Measurements from ENCODE around the gene ABHD11. TPM values are rescaled to one million over a fixed set of nuclear protein-coding genes. Genes with fewer than 3 reads are reported as not detected.
"Not testable (repeated sequence)": the region's sequence is repeated elsewhere in the genome, so short reads cannot be mapped to it uniquely, and the experiment has no call there.

Gene ABHD11, protein sequence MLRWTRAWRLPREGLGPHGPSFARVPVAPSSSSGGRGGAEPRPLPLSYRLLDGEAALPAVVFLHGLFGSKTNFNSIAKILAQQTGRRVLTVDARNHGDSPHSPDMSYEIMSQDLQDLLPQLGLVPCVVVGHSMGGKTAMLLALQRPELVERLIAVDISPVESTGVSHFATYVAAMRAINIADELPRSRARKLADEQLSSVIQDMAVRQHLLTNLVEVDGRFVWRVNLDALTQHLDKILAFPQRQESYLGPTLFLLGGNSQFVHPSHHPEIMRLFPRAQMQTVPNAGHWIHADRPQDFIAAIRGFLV
- 23.8 TPM for total RNA-seq

DNA sequence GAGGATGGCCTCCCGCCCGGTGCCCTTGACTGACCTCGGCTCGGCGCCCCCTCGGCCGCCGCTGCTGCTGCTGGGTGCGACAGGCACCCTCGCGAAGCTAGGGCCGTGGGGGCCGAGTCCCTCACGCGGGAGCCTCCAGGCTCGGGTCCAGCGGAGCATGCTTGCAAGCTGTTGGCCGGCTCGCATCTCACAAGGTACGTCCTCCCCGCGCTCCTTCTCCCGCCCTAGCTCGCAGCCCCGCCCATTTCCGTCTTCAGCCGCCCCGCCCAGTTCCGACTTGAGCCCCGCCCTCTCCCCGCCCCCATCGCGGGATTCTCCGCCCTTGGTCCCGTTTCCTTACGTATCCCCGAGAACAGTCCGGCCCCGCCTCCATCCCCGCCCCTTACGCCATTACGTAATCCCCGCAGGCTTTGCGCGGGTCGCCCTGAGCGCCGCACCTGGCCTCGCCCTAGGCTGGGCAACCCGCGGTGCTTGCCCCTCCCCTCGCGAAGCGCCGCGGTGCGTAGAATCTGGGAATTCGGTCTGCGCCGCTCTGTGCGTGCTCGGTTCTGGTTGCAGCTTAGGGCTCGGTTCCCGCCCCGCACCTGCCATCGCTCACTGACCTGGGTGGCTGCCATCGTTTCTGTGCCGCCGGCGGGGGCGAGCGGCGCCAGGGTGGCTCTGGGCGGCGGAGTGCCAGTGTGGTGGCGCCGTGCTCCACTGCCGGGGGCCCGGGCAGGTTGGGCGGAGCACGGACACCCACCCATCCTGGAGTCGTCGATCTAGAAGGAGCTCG lies at the start of gene ABHD11:
Gene ABHD11 (minus strand): TSS at position 191 of the 775 bp plus-strand sequence. CDS start 32 bp downstream, at position 159.
- Histone ChIP-seq H3K36me3 (peaks cover 0 to 16% of the 10 kb centered on the region in 2 donors), H3K9me3 (no peaks in the 10 kb centered on the region), H3K27me3 (no peaks in the 10 kb centered on the region), H3K4me3 (peak within 1 kb of the TSS; percentile 65), H3K27ac (peak within 1 kb of the TSS; percentile 93), H3K4me1 (peaks cover 28% of the 10 kb centered on the region)
- intact Hi-C loops (cut with DNase I) = no loop called here
- peak in 1 of 2 donors; percentile 98 for DNase-seq (ENCODE audit: extremely low spot score in 2 of 2)
- TF ChIP-seq POLR2AphosphoS5 (IDR thresholded peaks at IDR 0.05; ENCODE audit: insufficient read depth in 1 of 2, low read depth in 1 of 2) (peak; percentile 85 to 98), POLR2A (IDR thresholded peaks at IDR 0.05) (peak in 1 of 2 donors; percentile 78)
- TF ChIP-seq, protein P1, sequence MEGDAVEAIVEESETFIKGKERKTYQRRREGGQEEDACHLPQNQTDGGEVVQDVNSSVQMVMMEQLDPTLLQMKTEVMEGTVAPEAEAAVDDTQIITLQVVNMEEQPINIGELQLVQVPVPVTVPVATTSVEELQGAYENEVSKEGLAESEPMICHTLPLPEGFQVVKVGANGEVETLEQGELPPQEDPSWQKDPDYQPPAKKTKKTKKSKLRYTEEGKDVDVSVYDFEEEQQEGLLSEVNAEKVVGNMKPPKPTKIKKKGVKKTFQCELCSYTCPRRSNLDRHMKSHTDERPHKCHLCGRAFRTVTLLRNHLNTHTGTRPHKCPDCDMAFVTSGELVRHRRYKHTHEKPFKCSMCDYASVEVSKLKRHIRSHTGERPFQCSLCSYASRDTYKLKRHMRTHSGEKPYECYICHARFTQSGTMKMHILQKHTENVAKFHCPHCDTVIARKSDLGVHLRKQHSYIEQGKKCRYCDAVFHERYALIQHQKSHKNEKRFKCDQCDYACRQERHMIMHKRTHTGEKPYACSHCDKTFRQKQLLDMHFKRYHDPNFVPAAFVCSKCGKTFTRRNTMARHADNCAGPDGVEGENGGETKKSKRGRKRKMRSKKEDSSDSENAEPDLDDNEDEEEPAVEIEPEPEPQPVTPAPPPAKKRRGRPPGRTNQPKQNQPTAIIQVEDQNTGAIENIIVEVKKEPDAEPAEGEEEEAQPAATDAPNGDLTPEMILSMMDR (IDR thresholded peaks at IDR 0.05) = no peak

DNA sequence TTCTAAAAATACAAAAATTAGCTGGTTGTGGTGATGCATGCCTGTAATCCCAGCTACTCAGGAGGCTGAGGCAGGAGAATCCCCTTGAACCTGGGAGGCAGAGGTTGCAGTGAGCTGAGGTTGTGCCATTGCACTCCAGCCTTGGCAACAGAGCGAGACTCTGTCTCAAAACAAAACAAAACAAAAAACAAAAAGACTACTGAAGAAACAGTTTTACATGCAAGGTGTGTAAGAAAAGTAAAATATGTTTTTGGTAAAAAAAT lies 49.1 kb upstream of the ABHD11 start:
- H3K4me3 ChIP-seq; H3K36me3 ChIP-seq; H3K27me3 ChIP-seq; DNase-seq (ENCODE audit: extremely low spot score in 2 of 2); H3K4me1 ChIP-seq; H3K27ac ChIP-seq; intact Hi-C loops (cut with DNase I); H3K9me3 ChIP-seq: not testable (repeated sequence)

DNA sequence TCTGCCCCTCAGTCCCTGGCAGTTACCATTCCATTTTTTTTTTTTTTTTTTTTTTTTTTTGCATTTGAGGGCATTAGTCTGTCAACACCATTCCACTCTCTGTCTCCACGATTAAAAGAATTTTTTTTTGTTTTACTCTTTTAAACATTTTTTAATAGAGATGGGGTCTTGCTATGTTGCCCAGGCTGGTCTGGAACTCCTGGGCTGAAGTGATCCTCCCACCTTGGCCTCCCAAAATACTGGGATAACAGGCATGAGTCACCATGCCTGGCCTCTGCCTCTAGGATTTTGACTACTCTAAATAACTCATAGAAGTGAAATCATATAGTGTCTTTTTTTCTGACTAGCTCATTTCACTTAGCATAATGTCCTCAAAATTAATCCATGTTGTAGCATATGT lies 48.0 kb upstream of the ABHD11 start:
- TF ChIP-seq POLR2A (IDR thresholded peaks at IDR 0.05) (no peak), POLR2AphosphoS5 (IDR thresholded peaks at IDR 0.05; ENCODE audit: insufficient read depth in 1 of 2, low read depth in 1 of 2) (no peak)
- TF ChIP-seq, protein P1 (IDR thresholded peaks at IDR 0.05) = no peak
- no peak overlapping the region for H3K27ac ChIP-seq
- no peaks in the 10 kb centered on the region for H3K9me3 ChIP-seq
- no peaks in the 10 kb centered on the region for H3K27me3 ChIP-seq
- H3K4me1 ChIP-seq = no peaks in the 10 kb centered on the region
- H3K36me3 ChIP-seq = no peaks in the 10 kb centered on the region
- intact Hi-C loops (cut with DNase I) = no loop called here
- DNase-seq (ENCODE audit: extremely low spot score in 2 of 2) = no peak
- no peak overlapping the region for H3K4me3 ChIP-seq

DNA sequence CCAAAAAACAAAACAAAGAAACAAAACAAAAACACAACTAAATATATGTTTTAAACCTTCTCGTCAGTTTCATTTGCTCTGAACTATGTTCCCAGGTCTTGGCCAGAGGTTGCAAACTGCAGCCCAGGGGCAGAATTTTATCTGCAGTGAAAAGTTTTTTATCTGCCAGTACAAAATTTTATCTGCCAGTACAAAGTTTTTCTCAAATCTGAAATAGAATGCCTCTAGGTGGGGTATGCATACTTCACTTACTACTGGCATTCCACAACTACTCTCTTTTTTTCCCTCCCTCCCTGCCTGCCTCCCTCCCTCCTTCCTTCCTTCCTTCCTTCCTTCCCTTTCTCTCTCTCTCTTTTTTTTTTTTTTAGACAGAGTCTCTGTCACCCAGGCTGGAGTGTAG lies 40.9 kb upstream of the ABHD11 start:
- intact Hi-C loops (cut with DNase I) = no loop called here
- no peaks in the 10 kb centered on the region for H3K4me1 ChIP-seq
- TF ChIP-seq POLR2AphosphoS5 (IDR thresholded peaks at IDR 0.05; ENCODE audit: insufficient read depth in 1 of 2, low read depth in 1 of 2) (no peak), POLR2A (IDR thresholded peaks at IDR 0.05) (no peak)
- TF ChIP-seq, protein P1 (IDR thresholded peaks at IDR 0.05) = no peak
- no peak for DNase-seq (ENCODE audit: extremely low spot score in 2 of 2)
- H3K4me3 ChIP-seq = no peak overlapping the region
- no peaks in the 10 kb centered on the region for H3K36me3 ChIP-seq
- H3K9me3 ChIP-seq = no peaks in the 10 kb centered on the region
- no peaks in the 10 kb centered on the region for H3K27me3 ChIP-seq
- no peak overlapping the region for H3K27ac ChIP-seq

DNA sequence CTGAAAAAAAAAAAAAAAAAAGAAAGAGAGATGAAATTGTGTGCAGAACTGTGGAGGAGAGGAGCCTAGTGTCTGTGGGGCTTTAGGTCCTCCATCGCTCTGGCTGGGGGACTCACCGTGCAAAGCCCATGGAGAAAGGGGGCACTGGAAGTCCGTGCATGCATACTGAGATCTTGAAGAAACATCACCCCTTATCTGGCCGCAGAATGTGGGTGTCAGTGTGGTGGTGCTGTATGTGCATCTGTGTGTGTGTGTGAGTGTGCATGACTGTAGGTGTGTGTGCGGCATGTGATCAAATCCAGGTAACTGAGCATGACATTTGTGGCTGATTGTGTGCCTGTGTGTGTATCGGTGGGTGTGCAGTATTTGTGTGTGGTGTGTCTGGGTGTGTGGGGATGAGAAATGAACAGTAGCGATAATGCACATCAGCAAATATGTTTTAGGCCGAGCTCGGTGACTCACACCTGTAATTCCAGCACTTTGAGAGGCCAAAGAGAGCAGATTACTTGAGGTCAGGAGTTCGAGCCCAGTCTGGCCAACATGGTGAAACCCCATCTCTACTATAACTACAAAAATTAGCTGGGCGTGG lies 40.3 kb upstream of the ABHD11 start:
- Histone ChIP-seq H3K4me1 (no peaks in the 10 kb centered on the region), H3K36me3 (no peaks in the 10 kb centered on the region), H3K9me3 (no peaks in the 10 kb centered on the region), H3K4me3 (no peak overlapping the region), H3K27me3 (no peaks in the 10 kb centered on the region), H3K27ac (no peak overlapping the region)
- intact Hi-C loops (cut with DNase I) = no loop called here
- DNase-seq (ENCODE audit: extremely low spot score in 2 of 2) = no peak
- TF ChIP-seq, protein P1 (IDR thresholded peaks at IDR 0.05) = no peak
- no peak for TF ChIP-seq POLR2AphosphoS5 (IDR thresholded peaks at IDR 0.05; ENCODE audit: insufficient read depth in 1 of 2, low read depth in 1 of 2)
- no peak for TF ChIP-seq POLR2A (IDR thresholded peaks at IDR 0.05)

Data from vagina (tissue), 2 donors.